ENCODE data around the gene METTL21C. TPM values are rescaled to one million over a fixed set of nuclear protein-coding genes. Genes with fewer than 3 reads are reported as not detected.

The METTL21C gene
- total and polyA plus RNA-seq, 5 experiments from 2014 or later = 0.15 TPM; not detected in 4

- DNase-seq = no peak
- H3K27me3 Mint-ChIP-seq = peaks cover 18 to 45% (median 22%) of the 10 kb centered on the region in 5 donors
These were observed 1.6 kb downstream of the METTL21C start for GRCh38 chr13:102693250-102693649.

GRCh38 chr13:102692491-102692826, 2.4 kb downstream of the METTL21C start:
- peaks cover 18 to 38% (median 21%) of the 10 kb centered on the region in 5 donors for H3K27me3 Mint-ChIP-seq
- DNase-seq (no peak), ATAC-seq (no peak)
- H3K4me1 Mint-ChIP-seq = peaks cover 5 to 21% (median 13%) of the 10 kb centered on the region in 4 donors
- no peaks in the 10 kb centered on the region for H3K36me3 Mint-ChIP-seq
- POLR2A ChIA-PET = no interaction called here
- H3K9me3 Mint-ChIP-seq = peaks cover 0 to under 1% (median 0%) of the 10 kb centered on the region in 9 donors
- no peak overlapping the region for H3K4me3 Mint-ChIP-seq
- H3K27ac Mint-ChIP-seq = no peak overlapping the region

More at GRCh38 chr13:102693250-102693649, 1.6 kb downstream of the METTL21C start:
- Mint-ChIP-seq H3K9me3 (peaks cover 0 to 7% (median under 1%) of the 10 kb centered on the region in 9 donors), H3K4me3 (no peak overlapping the region), H3K27ac (no peak overlapping the region), H3K4me1 (peaks cover 3 to 13% (median 6%) of the 10 kb centered on the region in 4 donors), H3K36me3 (peaks cover 0 to 3% (median under 1%) of the 10 kb centered on the region in 3 donors)
- POLR2A ChIA-PET = no interaction called here
- ATAC-seq = no peak

GRCh38 chr13:102690883-102691282, 4.0 kb downstream of the METTL21C start:
- Mint-ChIP-seq H3K27me3 (peaks cover 11 to 27% (median 15%) of the 10 kb centered on the region in 5 donors), H3K36me3 (no peaks in the 10 kb centered on the region), H3K4me1 (peaks cover 5 to 35% (median 26%) of the 10 kb centered on the region in 4 donors), H3K4me3 (no peak overlapping the region), H3K27ac (no peak overlapping the region), H3K9me3 (no peaks in the 10 kb centered on the region)
- POLR2A ChIA-PET = no interaction called here
- no peak for DNase-seq
- no peak for ATAC-seq

- Mint-ChIP-seq H3K4me3 (peak overlapping the region in 1 of 10 donors; percentile 10), H3K4me1 (peaks cover 5 to 39% (median 27%) of the 10 kb centered on the region in 4 donors), H3K27me3 (peaks cover 2 to 9% (median 4%) of the 10 kb centered on the region in 5 donors), H3K36me3 (no peaks in the 10 kb centered on the region), H3K9me3 (no peaks in the 10 kb centered on the region), H3K27ac (peak overlapping the region in 3 of 10 donors; percentile 27 to 78 (median 72))
- ATAC-seq (no peak), DNase-seq (no peak)
- POLR2A ChIA-PET = interaction anchor here (0.9 kb wide), 1 partner anchor 9 kb away, joined by 3 read pairs; no protein-coding TSS in a partner anchor
These were observed 6.4 kb downstream of the METTL21C start for GRCh38 chr13:102688306-102688973.

GRCh38 chr13:102687520-102687919, 7.3 kb downstream of the METTL21C start:
- ATAC-seq (no peak), DNase-seq (no peak)
- Mint-ChIP-seq H3K36me3 (no peaks in the 10 kb centered on the region), H3K27ac (peak overlapping the region in 2 of 10 donors; percentile 23 to 25), H3K4me3 (no peak overlapping the region), H3K9me3 (no peaks in the 10 kb centered on the region), H3K27me3 (peaks cover 1 to 9% (median 4%) of the 10 kb centered on the region in 5 donors), H3K4me1 (peaks cover 5 to 45% (median 30%) of the 10 kb centered on the region in 4 donors)
- POLR2A ChIA-PET = interaction anchor here (0.6 kb wide), 1 partner anchor 109 kb away, joined by 4 read pairs; no protein-coding TSS in a partner anchor

- Mint-ChIP-seq H3K4me3 (peak overlapping the region in 1 of 10 donors; percentile 5), H3K36me3 (no peaks in the 10 kb centered on the region)
- POLR2A ChIA-PET = no interaction called here
These were observed 8.8 kb downstream of the METTL21C start for GRCh38 chr13:102686024-102686423.

GRCh38 chr13:102683637-102684036, 11.2 kb downstream of the METTL21C start:
- no peak for ATAC-seq
- Mint-ChIP-seq H3K36me3 (peaks cover 0 to 9% (median 3%) of the 10 kb centered on the region in 3 donors), H3K4me1 (peaks cover 9 to 53% (median 44%) of the 10 kb centered on the region in 4 donors), H3K9me3 (no peaks in the 10 kb centered on the region), H3K27me3 (no peaks in the 10 kb centered on the region), H3K27ac (peak overlapping the region in 1 of 10 donors; percentile 45), H3K4me3 (no peak overlapping the region)
- no peak for DNase-seq
- POLR2A ChIA-PET = interaction anchor here (1.2 kb wide), 1 partner anchor 87 kb away, joined by 5 read pairs; the partner anchor contains the start of gene TPP2

More at GRCh38 chr13:102686024-102686423, 8.8 kb downstream of the METTL21C start:
- no peaks in the 10 kb centered on the region for H3K27me3 Mint-ChIP-seq
- peaks cover 6 to 54% (median 38%) of the 10 kb centered on the region in 4 donors for H3K4me1 Mint-ChIP-seq
- ATAC-seq (peak; percentile 31 to 66), DNase-seq (peak in 1 of 10 donors; percentile 13)
- H3K9me3 Mint-ChIP-seq = no peaks in the 10 kb centered on the region
- H3K27ac Mint-ChIP-seq = peak overlapping the region in 8 of 10 donors; percentile 20 to 85 (median 62)

- H3K9me3 Mint-ChIP-seq = no peaks in the 10 kb centered on the region
- peaks cover 0 to 18% (median 3%) of the 10 kb centered on the region in 3 donors for H3K36me3 Mint-ChIP-seq
- H3K4me3 Mint-ChIP-seq = peak overlapping the region in 1 of 10 donors; percentile 1
- H3K27ac Mint-ChIP-seq = peak overlapping the region in 5 of 10 donors; percentile 4 to 58 (median 45)
- DNase-seq = no peak
- no peak for ATAC-seq
- H3K27me3 Mint-ChIP-seq = no peaks in the 10 kb centered on the region
- POLR2A ChIA-PET = no interaction called here
- H3K4me1 Mint-ChIP-seq = peaks cover 6 to 43% (median 35%) of the 10 kb centered on the region in 4 donors
These were observed 12.1 kb downstream of the METTL21C start for GRCh38 chr13:102682727-102683126.

- H3K27ac Mint-ChIP-seq = peak overlapping the region in 3 of 10 donors; percentile 4 to 45 (median 15)
These were observed 12.6 kb downstream of the METTL21C start for GRCh38 chr13:102682211-102682610.

GRCh38 chr13:102680842-102681740, 13.8 kb downstream of the METTL21C start:
- no peaks in the 10 kb centered on the region for H3K27me3 Mint-ChIP-seq
- ATAC-seq = peak; percentile 66 to 87
- POLR2A ChIA-PET = interaction anchor here (0.8 kb wide), 1 partner anchor 165 kb away, joined by 3 read pairs; the partner anchor contains the start of gene ERCC5
- H3K36me3 Mint-ChIP-seq = peaks cover 0 to 32% (median 3%) of the 10 kb centered on the region in 3 donors
- DNase-seq = peak in 4 of 10 donors; percentile 2 to 42 (median 24)
- H3K4me3 Mint-ChIP-seq = peak overlapping the region in 1 of 10 donors; percentile 12
- H3K9me3 Mint-ChIP-seq = no peaks in the 10 kb centered on the region
- H3K4me1 Mint-ChIP-seq = peaks cover 5 to 29% (median 23%) of the 10 kb centered on the region in 4 donors
- peak overlapping the region; percentile 7 to 88 (median 72) for H3K27ac Mint-ChIP-seq

More at GRCh38 chr13:102682211-102682610, 12.6 kb downstream of the METTL21C start:
- DNase-seq (no peak), ATAC-seq (no peak)
- H3K4me3 Mint-ChIP-seq = no peak overlapping the region
- H3K27me3 Mint-ChIP-seq = no peaks in the 10 kb centered on the region
- POLR2A ChIA-PET = no interaction called here
- H3K36me3 Mint-ChIP-seq = peaks cover 0 to 24% (median 3%) of the 10 kb centered on the region in 3 donors
- H3K4me1 Mint-ChIP-seq = peaks cover 5 to 40% (median 31%) of the 10 kb centered on the region in 4 donors
- no peaks in the 10 kb centered on the region for H3K9me3 Mint-ChIP-seq

GRCh38 chr13:102680133-102680717, 14.6 kb downstream of the METTL21C start:
- peaks cover 0 to 41% (median 7%) of the 10 kb centered on the region in 3 donors for H3K36me3 Mint-ChIP-seq
- no peaks in the 10 kb centered on the region for H3K9me3 Mint-ChIP-seq
- no peaks in the 10 kb centered on the region for H3K27me3 Mint-ChIP-seq
- H3K4me3 Mint-ChIP-seq = no peak overlapping the region
- POLR2A ChIA-PET = interaction anchor here (1.2 to 1.5 kb wide), 2 partner anchors 8 to 85 kb away, joined by 3 read pairs; no protein-coding TSS in a partner anchor
- DNase-seq = no peak
- peak overlapping the region; percentile 7 to 88 (median 74) for H3K27ac Mint-ChIP-seq
- no peak for ATAC-seq
- peaks cover 5 to 25% (median 19%) of the 10 kb centered on the region in 4 donors for H3K4me1 Mint-ChIP-seq

Data from naive thymus-derived CD8-positive, alpha-beta T cell (primary cell).